ENCODE measurements around the gene LMOD1.
"Not testable (repeated sequence)": the region's sequence is repeated elsewhere in the genome, so short reads cannot be mapped to it uniquely, and the experiment has no call there.

Gene LMOD1

GRCh38 chr1:201966171-201966570 is 19.8 kb upstream of the LMOD1 start:
- no peak overlapping the region for H3K27ac Mint-ChIP-seq (ENCODE audit: low read depth)
- H3K36me3 Mint-ChIP-seq (ENCODE audit: insufficient read depth) = peaks cover 74% of the 10 kb centered on the region
- H3K9me3 Mint-ChIP-seq = no peaks in the 10 kb centered on the region
- peaks cover 11% of the 10 kb centered on the region for H3K4me1 Mint-ChIP-seq
- DNase-seq (ENCODE audit: low spot score in 2 of 2) = no peak
- no peaks in the 10 kb centered on the region for H3K27me3 Mint-ChIP-seq
- no peak for ATAC-seq (replicated peaks; ENCODE audit: extremely low read depth, poor library complexity, severe bottlenecking)
- H3K4me3 Mint-ChIP-seq = no peak overlapping the region

GRCh38 chr1:201964261-201964660 is 17.9 kb upstream of the LMOD1 start:
- Mint-ChIP-seq H3K27ac (ENCODE audit: low read depth) (no peak overlapping the region), H3K4me1 (peaks cover 11% of the 10 kb centered on the region), H3K9me3 (no peaks in the 10 kb centered on the region), H3K36me3 (ENCODE audit: insufficient read depth) (peaks cover 75% of the 10 kb centered on the region), H3K4me3 (no peak overlapping the region), H3K27me3 (no peaks in the 10 kb centered on the region)
- no peak for ATAC-seq (replicated peaks; ENCODE audit: extremely low read depth, poor library complexity, severe bottlenecking)
- DNase-seq (ENCODE audit: low spot score in 2 of 2) = no peak

DNA sequence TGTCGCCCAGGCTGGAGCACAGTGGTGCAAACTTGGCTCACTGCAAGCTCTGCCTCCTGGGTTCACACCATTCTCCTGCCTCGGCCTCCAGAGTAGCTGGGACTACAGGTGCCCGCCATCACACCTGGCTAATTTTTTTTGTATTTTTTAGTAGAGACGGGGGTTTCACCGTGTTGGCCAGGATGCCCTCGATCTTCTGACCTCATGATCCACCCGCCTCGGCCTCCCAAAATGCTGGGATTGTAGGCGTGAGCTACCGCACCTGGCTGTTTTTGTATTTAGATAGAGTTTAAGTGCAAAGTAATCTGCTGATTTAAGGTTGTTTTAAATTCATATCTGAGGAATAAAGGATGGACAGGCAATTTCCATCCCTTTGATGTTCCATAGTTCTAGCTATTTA is 16.0 kb upstream of the LMOD1 start:
- peaks cover 75% of the 10 kb centered on the region for H3K36me3 Mint-ChIP-seq (ENCODE audit: insufficient read depth)

DNA sequence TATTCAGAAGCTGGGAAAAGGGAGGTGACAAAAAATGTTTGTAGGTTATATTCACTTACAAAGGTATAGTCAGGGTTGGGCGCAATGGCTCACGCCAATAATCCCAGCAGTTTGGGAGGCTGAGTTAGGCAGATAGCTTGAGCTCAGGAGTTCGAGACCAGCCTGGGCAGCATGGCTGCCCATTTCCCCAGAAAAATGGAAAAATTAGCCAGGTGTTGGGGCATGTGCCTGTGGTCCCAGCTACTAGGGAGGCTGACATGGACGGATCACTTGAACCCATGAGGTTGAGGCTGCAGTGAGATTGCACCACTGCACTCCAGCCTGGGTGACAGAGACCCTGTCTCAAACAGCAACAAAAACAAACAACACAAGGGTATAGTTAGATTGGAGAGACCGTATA is 12.0 kb upstream of the LMOD1 start:
- H3K9me3 Mint-ChIP-seq = no peaks in the 10 kb centered on the region
- ATAC-seq (replicated peaks; ENCODE audit: extremely low read depth, poor library complexity, severe bottlenecking) (no peak), DNase-seq (ENCODE audit: low spot score in 2 of 2) (no peak)
- no peaks in the 10 kb centered on the region for H3K27me3 Mint-ChIP-seq
- H3K36me3 Mint-ChIP-seq (ENCODE audit: insufficient read depth) = peaks cover 59% of the 10 kb centered on the region
- H3K4me3 Mint-ChIP-seq = no peak overlapping the region
- peaks cover 20% of the 10 kb centered on the region for H3K4me1 Mint-ChIP-seq
- no peak overlapping the region for H3K27ac Mint-ChIP-seq (ENCODE audit: low read depth)

More for the DNA sequence above, 16.0 kb upstream of the LMOD1 start:
- DNase-seq (ENCODE audit: low spot score in 2 of 2); H3K4me3 Mint-ChIP-seq; ATAC-seq (replicated peaks; ENCODE audit: extremely low read depth, poor library complexity, severe bottlenecking); H3K9me3 Mint-ChIP-seq; H3K27ac Mint-ChIP-seq (ENCODE audit: low read depth); H3K27me3 Mint-ChIP-seq: not testable (repeated sequence)
- H3K4me1 Mint-ChIP-seq = peaks cover 11% of the 10 kb centered on the region

- Mint-ChIP-seq H3K36me3 (ENCODE audit: insufficient read depth) (peaks cover 44% of the 10 kb centered on the region), H3K4me1 (peaks cover 15% of the 10 kb centered on the region), H3K4me3 (peak overlapping the region; percentile 88), H3K27ac (ENCODE audit: low read depth) (peak overlapping the region; percentile 100), H3K9me3 (no peaks in the 10 kb centered on the region), H3K27me3 (no peaks in the 10 kb centered on the region)
- ATAC-seq (replicated peaks; ENCODE audit: extremely low read depth, poor library complexity, severe bottlenecking) = peak; percentile 48
- no peak for DNase-seq (ENCODE audit: low spot score in 2 of 2)
Observed at GRCh38 chr1:201955729-201956143, 9.4 kb upstream of the LMOD1 start.

GRCh38 chr1:201955009-201955728 is 8.8 kb upstream of the LMOD1 start, which contains the start of gene TIMM17A:
Gene TIMM17A, plus strand, starts transcription at chr1:201955503. Its CDS starts 24 bp downstream, at chr1:201955527.
- Mint-ChIP-seq H3K4me3 (peak within 1 kb of the TSS; percentile 88), H3K27ac (ENCODE audit: low read depth) (peak within 1 kb of the TSS; percentile 100), H3K27me3 (no peaks in the 10 kb centered on the region), H3K4me1 (peaks cover 15% of the 10 kb centered on the region), H3K36me3 (ENCODE audit: insufficient read depth) (peaks cover 41% of the 10 kb centered on the region), H3K9me3 (no peaks in the 10 kb centered on the region)
- ATAC-seq (replicated peaks; ENCODE audit: extremely low read depth, poor library complexity, severe bottlenecking) = peak; percentile 99
- DNase-seq (ENCODE audit: low spot score in 2 of 2) = peak; percentile 86 to 88

GRCh38 chr1:201954263-201955008 is 8.1 kb upstream of the LMOD1 start:
- peak overlapping the region; percentile 100 for H3K27ac Mint-ChIP-seq (ENCODE audit: low read depth)
- DNase-seq (ENCODE audit: low spot score in 2 of 2) = no peak
- H3K4me3 Mint-ChIP-seq = peak overlapping the region; percentile 88
- no peaks in the 10 kb centered on the region for H3K9me3 Mint-ChIP-seq
- H3K4me1 Mint-ChIP-seq = peaks cover 15% of the 10 kb centered on the region
- H3K27me3 Mint-ChIP-seq = no peaks in the 10 kb centered on the region
- H3K36me3 Mint-ChIP-seq (ENCODE audit: insufficient read depth) = peaks cover 35% of the 10 kb centered on the region
- peak; percentile 11 for ATAC-seq (replicated peaks; ENCODE audit: extremely low read depth, poor library complexity, severe bottlenecking)

GRCh38 chr1:201949491-201949890 is 3.1 kb upstream of the LMOD1 start:
- no peak overlapping the region for H3K4me3 Mint-ChIP-seq
- DNase-seq (ENCODE audit: low spot score in 2 of 2) (no peak), ATAC-seq (replicated peaks; ENCODE audit: extremely low read depth, poor library complexity, severe bottlenecking) (no peak)
- no peak overlapping the region for H3K27ac Mint-ChIP-seq (ENCODE audit: low read depth)
- no peaks in the 10 kb centered on the region for H3K9me3 Mint-ChIP-seq
- H3K36me3 Mint-ChIP-seq (ENCODE audit: insufficient read depth) = peaks cover 2% of the 10 kb centered on the region
- peaks cover 42% of the 10 kb centered on the region for H3K27me3 Mint-ChIP-seq
- H3K4me1 Mint-ChIP-seq = peaks cover 9% of the 10 kb centered on the region

DNA sequence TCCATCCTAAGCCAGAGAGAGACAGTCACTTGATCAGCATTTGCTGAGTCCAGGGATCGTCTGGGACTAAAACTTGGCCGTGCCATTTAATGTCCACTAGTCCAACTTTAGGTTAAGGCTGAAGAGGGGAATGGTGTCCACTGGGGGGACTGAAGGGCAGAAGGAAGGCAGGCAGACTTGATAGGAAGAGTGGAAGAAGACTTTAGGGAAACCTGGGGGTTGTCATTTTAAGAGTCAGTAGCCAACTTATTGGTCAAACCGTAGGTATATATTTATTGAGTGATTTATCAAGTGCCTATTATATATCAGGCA is 1.3 kb upstream of the LMOD1 start:
- no peak overlapping the region for H3K4me3 Mint-ChIP-seq

DNA sequence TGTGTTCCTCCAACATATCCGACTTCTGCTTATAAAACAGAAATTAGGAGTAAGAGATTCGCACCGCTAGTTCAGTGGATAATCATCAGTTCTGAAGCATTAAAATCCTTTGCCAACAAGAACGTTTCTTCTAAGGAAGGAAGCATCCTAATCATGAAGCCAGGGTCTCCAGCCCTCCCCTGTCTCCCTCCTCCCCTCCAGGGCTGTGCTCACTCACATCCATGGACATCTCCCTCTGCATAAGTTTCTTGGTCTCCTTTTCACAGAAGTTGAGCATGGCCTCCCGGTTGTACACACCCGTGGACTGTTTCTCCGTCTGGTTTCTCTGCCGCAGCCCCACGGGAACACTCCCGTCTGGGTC is 505 bp downstream of the LMOD1 start:
- ATAC-seq (replicated peaks; ENCODE audit: extremely low read depth, poor library complexity, severe bottlenecking) = no peak
- no peaks in the 10 kb centered on the region for H3K9me3 Mint-ChIP-seq
- H3K27ac Mint-ChIP-seq (ENCODE audit: low read depth) = no peak overlapping the region
- H3K36me3 Mint-ChIP-seq (ENCODE audit: insufficient read depth) = peaks cover 2% of the 10 kb centered on the region
- no peak overlapping the region for H3K4me3 Mint-ChIP-seq
- no peak for DNase-seq (ENCODE audit: low spot score in 2 of 2)
- peaks cover 7% of the 10 kb centered on the region for H3K4me1 Mint-ChIP-seq
- H3K27me3 Mint-ChIP-seq = peaks cover 76% of the 10 kb centered on the region

More for the DNA sequence above, 1.3 kb upstream of the LMOD1 start:
- DNase-seq (ENCODE audit: low spot score in 2 of 2) (no peak), ATAC-seq (replicated peaks; ENCODE audit: extremely low read depth, poor library complexity, severe bottlenecking) (no peak)
- peaks cover 61% of the 10 kb centered on the region for H3K27me3 Mint-ChIP-seq
- peaks cover 7% of the 10 kb centered on the region for H3K4me1 Mint-ChIP-seq
- peaks cover 2% of the 10 kb centered on the region for H3K36me3 Mint-ChIP-seq (ENCODE audit: insufficient read depth)
- H3K27ac Mint-ChIP-seq (ENCODE audit: low read depth) = no peak overlapping the region
- H3K9me3 Mint-ChIP-seq = no peaks in the 10 kb centered on the region

DNA sequence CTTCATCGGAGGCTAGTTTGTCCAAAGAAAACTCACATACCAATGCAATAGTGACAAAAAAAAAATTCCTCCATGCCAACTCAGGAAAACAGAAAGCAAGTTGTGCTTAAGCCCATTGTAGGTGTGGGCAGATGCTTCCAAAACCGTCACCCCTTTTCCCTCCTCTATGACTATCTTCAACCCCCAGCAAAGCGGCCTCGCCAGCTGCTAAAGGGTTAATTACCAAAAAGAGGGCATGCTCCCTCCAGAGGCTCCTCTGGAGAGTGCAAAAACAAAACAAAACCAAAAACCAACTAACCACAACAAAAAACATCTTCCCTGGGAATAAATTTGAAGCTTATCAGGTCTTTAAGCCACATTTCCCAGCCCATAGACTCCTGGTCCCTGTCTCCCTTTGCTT is 1.2 kb downstream of the LMOD1 start:
- H3K27me3 Mint-ChIP-seq = peaks cover 76% of the 10 kb centered on the region

DNA sequence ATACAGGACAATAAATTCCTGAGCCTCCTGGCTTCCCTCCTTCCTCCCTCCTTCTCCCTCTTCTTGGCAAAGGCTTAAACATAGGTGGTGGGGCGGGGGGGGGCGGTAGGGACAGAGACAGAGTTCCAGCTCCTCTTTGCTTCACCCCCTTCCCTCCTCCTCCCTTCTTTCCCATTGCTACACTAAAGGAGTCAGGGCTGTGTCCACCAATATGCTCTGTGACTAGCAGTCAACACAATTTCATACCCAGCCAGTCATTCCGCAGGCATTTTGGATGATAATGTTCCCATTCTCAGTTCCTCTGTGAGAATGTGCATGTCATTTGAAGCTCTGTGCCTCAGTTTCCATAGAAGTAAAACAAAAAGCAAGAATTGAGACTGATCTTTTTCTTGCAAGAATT is 1.7 kb downstream of the LMOD1 start:
- ATAC-seq (replicated peaks; ENCODE audit: extremely low read depth, poor library complexity, severe bottlenecking) (no peak), DNase-seq (ENCODE audit: low spot score in 2 of 2) (no peak)
- Mint-ChIP-seq H3K4me1 (peaks cover 7% of the 10 kb centered on the region), H3K9me3 (no peaks in the 10 kb centered on the region), H3K27ac (ENCODE audit: low read depth) (no peak overlapping the region), H3K27me3 (peaks cover 76% of the 10 kb centered on the region), H3K4me3 (no peak overlapping the region), H3K36me3 (ENCODE audit: insufficient read depth) (no peaks in the 10 kb centered on the region)

More for the DNA sequence above, 1.2 kb downstream of the LMOD1 start:
- H3K4me1 Mint-ChIP-seq = peaks cover 7% of the 10 kb centered on the region
- no peak overlapping the region for H3K4me3 Mint-ChIP-seq
- H3K36me3 Mint-ChIP-seq (ENCODE audit: insufficient read depth) = no peaks in the 10 kb centered on the region
- DNase-seq (ENCODE audit: low spot score in 2 of 2) (no peak), ATAC-seq (replicated peaks; ENCODE audit: extremely low read depth, poor library complexity, severe bottlenecking) (no peak)
- H3K9me3 Mint-ChIP-seq = no peaks in the 10 kb centered on the region
- H3K27ac Mint-ChIP-seq (ENCODE audit: low read depth) = no peak overlapping the region

DNA sequence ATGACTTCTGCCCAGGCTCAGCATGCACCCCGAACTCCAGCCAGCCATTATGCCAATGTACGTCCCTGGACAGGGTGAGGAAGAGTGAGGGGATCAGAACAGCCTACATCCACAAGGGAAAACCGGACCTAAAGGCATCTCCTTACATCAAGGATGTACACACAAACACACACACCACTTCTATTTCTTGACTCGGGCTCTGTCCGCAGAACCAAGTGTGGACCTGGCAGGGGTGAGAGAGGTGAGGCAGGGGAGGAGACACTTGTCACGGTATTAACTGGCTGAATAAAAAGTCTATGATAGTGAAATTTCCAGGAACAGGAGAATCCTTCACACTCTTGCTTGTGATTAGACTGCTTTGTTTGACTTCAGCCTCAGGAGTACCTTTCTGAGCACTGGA is 2.3 kb downstream of the LMOD1 start:
- peaks cover 76% of the 10 kb centered on the region for H3K27me3 Mint-ChIP-seq
- H3K4me3 Mint-ChIP-seq = no peak overlapping the region

More for the DNA sequence above, 2.3 kb downstream of the LMOD1 start:
- no peak for ATAC-seq (replicated peaks; ENCODE audit: extremely low read depth, poor library complexity, severe bottlenecking)
- Mint-ChIP-seq H3K27ac (ENCODE audit: low read depth) (no peak overlapping the region), H3K36me3 (ENCODE audit: insufficient read depth) (no peaks in the 10 kb centered on the region), H3K4me1 (peaks cover 7% of the 10 kb centered on the region), H3K9me3 (no peaks in the 10 kb centered on the region)
- no peak for DNase-seq (ENCODE audit: low spot score in 2 of 2)

Measured in central memory CD8-positive, alpha-beta T cell (primary cell).